Choroid plexus epithelial cell (primary cell): ENCODE results near the gene DMAC1.

Source experiments
- DNase-seq: peaks from one replicate; pipeline ENCODE4 v3.0.0-alpha.2; 2010; ENCODE audit warnings: low read depth
- H3K4me3 ChIP-seq: 2 replicates; pipeline ENCODE4 v1.5.1; 2011; ENCODE audit warnings: low read depth, mild to moderate bottlenecking, control low read depth, low read length, moderate library complexity
- CTCF ChIP-seq: conservative IDR thresholded peaks from 2 replicates; pipeline ENCODE4 v1.5.1; 2011; ENCODE audit warnings: low read depth, mild to moderate bottlenecking, control low read depth, inconsistent platforms, low read length, moderate library complexity

Gene DMAC1

GRCh38 chr9:7802666-7803065, 3.1 kb upstream of the DMAC1 start:
- TF ChIP-seq CTCF: no peak
- no peak for DNase-seq
- H3K4me3 ChIP-seq: no peak overlapping the region

DNA sequence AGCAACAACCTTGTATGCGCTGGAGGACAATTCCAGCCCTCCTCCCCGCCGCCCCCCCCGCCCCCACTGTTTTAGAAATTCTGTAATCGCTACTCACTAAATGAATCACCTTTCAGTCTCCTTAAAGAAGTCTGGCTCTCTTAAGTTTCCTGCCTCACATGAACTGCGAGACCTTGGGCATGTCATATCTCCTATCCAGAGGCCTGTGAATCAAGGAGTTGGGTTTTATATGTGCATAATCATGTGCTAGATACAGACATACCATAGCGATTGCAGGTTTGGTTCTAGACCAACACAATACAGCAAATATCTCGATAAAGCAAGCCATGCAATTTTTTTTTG, 337 bp upstream of the DMAC1 start:
- peak overlapping the region; percentile 92 for H3K4me3 ChIP-seq
- DNase-seq: no peak
- TF ChIP-seq CTCF: no peak

DNA sequence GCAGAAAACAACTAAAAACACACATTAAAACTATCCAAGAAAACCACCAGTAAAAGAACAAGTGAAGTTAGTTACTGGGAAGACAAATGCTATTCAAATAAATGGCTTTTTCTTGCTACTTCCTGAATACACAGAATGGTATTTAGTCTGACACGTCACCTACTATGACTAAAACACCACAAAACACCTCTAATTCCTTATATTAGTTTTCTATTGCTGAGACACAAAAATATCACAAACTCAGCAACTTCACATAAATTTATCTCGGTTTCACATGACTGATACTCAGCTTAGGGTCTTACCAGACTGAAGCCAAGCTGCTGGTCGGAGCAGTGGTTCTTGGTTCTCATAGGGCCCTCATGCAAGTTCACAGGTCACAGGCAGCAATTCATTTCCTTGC, 5.4 kb downstream of the DMAC1 start:
- DNase-seq: no peak
- no peak for TF ChIP-seq CTCF
- no peak overlapping the region for H3K4me3 ChIP-seq

DNA sequence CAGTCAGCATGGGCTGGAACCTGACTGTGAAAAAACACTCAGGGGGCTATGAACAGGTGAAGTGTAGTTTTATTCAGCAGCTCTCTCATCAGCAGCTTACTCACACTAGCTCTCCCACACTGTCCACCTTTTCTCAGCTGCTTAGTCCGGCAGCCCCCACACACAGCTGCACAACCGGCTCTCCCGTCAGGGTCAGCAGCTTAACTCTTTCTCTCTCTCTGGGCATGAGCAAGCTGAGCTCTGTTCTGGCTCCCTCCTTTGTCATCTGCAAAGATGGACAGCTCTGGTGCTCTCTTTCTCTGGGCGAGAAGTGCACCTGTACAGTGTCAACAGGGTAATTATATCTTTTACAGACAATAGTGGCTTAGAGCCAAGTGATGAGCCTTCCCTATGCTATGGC, 8.2 kb downstream of the DMAC1 start:
- H3K4me3 ChIP-seq: no peak overlapping the region
- DNase-seq: no peak
- no peak for TF ChIP-seq CTCF

DNA sequence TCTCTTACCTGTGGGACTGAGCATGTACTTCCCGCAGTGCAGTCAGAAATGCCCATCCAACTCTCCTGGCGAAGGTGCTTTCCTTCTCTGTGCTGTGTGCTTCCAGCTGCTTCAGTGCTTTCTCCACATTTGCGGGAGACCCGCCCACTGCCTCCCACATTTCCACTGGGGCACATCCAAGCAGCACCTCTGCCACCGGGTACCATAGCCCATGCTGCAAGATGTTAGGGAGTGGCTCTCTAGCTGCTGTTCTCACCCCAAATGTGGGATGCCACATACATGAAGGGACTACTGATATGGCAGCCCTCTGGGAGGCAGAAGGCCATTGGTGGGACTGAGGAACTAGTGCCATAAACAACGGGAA, 8.8 kb downstream of the DMAC1 start:
- H3K4me3 ChIP-seq: no peak overlapping the region
- no peak for DNase-seq
- no peak for TF ChIP-seq CTCF

GRCh38 chr9:7790022-7790818, 9.4 kb downstream of the DMAC1 start:
- TF ChIP-seq CTCF: no peak
- DNase-seq: no peak
- no peak overlapping the region for H3K4me3 ChIP-seq

DNA sequence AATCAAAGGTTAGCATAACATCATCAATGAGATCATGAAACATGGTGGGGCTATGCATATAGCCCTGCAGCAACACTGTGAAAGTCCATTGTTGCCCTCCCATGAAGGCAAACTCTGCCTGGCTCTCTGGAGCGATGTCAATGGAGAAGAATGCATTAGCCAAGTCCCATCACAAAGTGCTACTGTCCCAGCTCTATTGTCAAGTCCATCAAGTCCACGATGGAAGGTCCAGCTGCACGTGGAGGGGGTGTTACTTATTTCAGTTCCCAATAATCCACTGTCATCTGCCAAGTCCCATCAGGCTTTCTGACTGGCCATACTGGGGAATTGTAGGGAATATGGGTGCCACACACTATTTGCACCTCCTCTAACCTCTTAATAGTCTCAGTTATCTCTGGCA, 10.8 kb downstream of the DMAC1 start:
- no peak overlapping the region for H3K4me3 ChIP-seq
- DNase-seq: no peak
- TF ChIP-seq CTCF: no peak
